A673 (cell line): ENCODE measurements around the gene ORAI2. TPM values are rescaled to one million over a fixed set of nuclear protein-coding genes. Genes with fewer than 3 reads are reported as not detected.
"Not testable (repeated sequence)": the region's sequence is repeated elsewhere in the genome, so short reads cannot be mapped to it uniquely, and the experiment has no call there.

Source experiments
- BruUV-seq: library from RNA; stranded (reverse); fragments of 400-500 nt; replicated peaks from 2 replicates; lab custom pipeline; 2021; lab: Mats Ljungman, UMichigan
- CTCF ChIA-PET: fragments of 300-600 bp; sonication (Branson Sonifier 250); formaldehyde crosslinking; loops from one replicate; lab custom pipeline; 2022; ENCODE audit warnings: antibody characterized with exemption; lab: Charles Lee
- POLR2A ChIA-PET: fragments of 300-600 bp; sonication (Branson Sonifier 250); formaldehyde crosslinking; loops from one replicate; lab custom pipeline; 2022; ENCODE audit warnings: antibody characterized with exemption; ENCODE audit not compliant: low non-redundant PET; lab: Charles Lee
- DNase-seq: peaks from one replicate; pipeline ENCODE4 v3.0.0-alpha.2; 2015; ENCODE audit warnings: low spot score
- H3K27ac ChIP-seq: fragments of 200-600 bp; sonication (generic); 2 replicates; pipeline ENCODE4 v1.5.1; 2016; ENCODE audit warnings: mixed run types, low read depth, mild to moderate bottlenecking, mixed read lengths, antibody characterized with exemption, low read length; ENCODE audit not compliant: poor library complexity, severe bottlenecking
- H3K27me3 ChIP-seq: fragments of 200-600 bp; sonication (generic); replicated peaks from 2 replicates; pipeline ENCODE4 v1.6.1; 2017; ENCODE audit warnings: mixed run types, low read depth, mild to moderate bottlenecking, mixed read lengths, antibody characterized with exemption, low read length; ENCODE audit not compliant: insufficient read depth, poor library complexity
- H3K36me3 ChIP-seq: fragments of 200-600 bp; sonication (generic); 2 replicates; pipeline ENCODE4 v1.6.1; 2016; ENCODE audit warnings: mixed run types, mild to moderate bottlenecking, mixed read lengths, antibody characterized with exemption, low read length; ENCODE audit not compliant: insufficient read depth, poor library complexity, severe bottlenecking
- H3K4me1 ChIP-seq: fragments of 200-600 bp; sonication (generic); 2 replicates; pipeline ENCODE4 v1.6.1; 2017; ENCODE audit warnings: mixed run types, mild to moderate bottlenecking, mixed read lengths, antibody characterized with exemption, low read length; ENCODE audit not compliant: insufficient read depth, poor library complexity, severe bottlenecking
- H3K4me3 ChIP-seq: fragments of 200-600 bp; sonication (generic); 2 replicates; pipeline ENCODE4 v1.5.1; 2016; ENCODE audit warnings: low read depth, mixed run types, mild to moderate bottlenecking, mixed read lengths, low read length; ENCODE audit not compliant: poor library complexity, severe bottlenecking
- H3K9me3 ChIP-seq: fragments of 200-600 bp; sonication (generic); 2 replicates; pipeline ENCODE4 v1.6.1; 2016; ENCODE audit warnings: mixed run types, low read depth, mild to moderate bottlenecking, mixed read lengths, antibody characterized with exemption, low read length; ENCODE audit not compliant: poor library complexity, severe bottlenecking
- EZH2 ChIP-seq: fragments of 200-600 bp; sonication (generic); IDR thresholded peaks from 2 replicates; pipeline ENCODE4 v1.6.1; 2017; ENCODE audit warnings: borderline replicate concordance, low read depth, mild to moderate bottlenecking, mixed read lengths, antibody characterized with exemption, low read length; ENCODE audit not compliant: poor library complexity, severe bottlenecking
- intact Hi-C: fragments of 100-400 bp; cut with micrococcal nuclease; formaldehyde crosslinking; loops from one replicate; pipeline ENCODE4 v1.10.0; 2022; ENCODE audit not compliant: unreplicated experiment
- total RNA-seq: library from RNA; stranded (reverse); gene quantifications from 2 replicates; pipeline ENCODE4 v1.2.3, GENCODE V29; 2021
- TF ChIP-seq, protein P1 (sequence below): fragments of 300-800, 200-600 bp; sonication (generic); conservative IDR thresholded peaks from 2 replicates; pipeline ENCODE4 v1.5.1; 2017; ENCODE audit warnings: low read depth, mild to moderate bottlenecking, antibody characterized with exemption, low read length, moderate library complexity, mixed read lengths

The ORAI2 gene
- total RNA-seq, 1 experiment from 2014 or later = 35.2 TPM

- intact Hi-C loops = no loop called here
- Histone ChIP-seq H3K4me3 (no peak overlapping the region), H3K27me3 (no peaks in the 10 kb centered on the region), H3K36me3 (peaks cover 90% of the 10 kb centered on the region), H3K9me3 (no peaks in the 10 kb centered on the region), H3K4me1 (no peaks in the 10 kb centered on the region), H3K27ac (no peak overlapping the region)
- BruUV-seq = no TSS peak
- peak; percentile 57 for DNase-seq
- POLR2A ChIA-PET = interaction anchor here (0.7 kb wide), 1 partner anchor 1036 kb away, joined by 4 read pairs; no protein-coding TSS in a partner anchor
- CTCF ChIA-PET = interaction anchor here (0.7 kb wide), 2 partner anchors 115 to 117 kb away, joined by 3 to 6 read pairs; no protein-coding TSS in a partner anchor
- TF ChIP-seq, protein P1, sequence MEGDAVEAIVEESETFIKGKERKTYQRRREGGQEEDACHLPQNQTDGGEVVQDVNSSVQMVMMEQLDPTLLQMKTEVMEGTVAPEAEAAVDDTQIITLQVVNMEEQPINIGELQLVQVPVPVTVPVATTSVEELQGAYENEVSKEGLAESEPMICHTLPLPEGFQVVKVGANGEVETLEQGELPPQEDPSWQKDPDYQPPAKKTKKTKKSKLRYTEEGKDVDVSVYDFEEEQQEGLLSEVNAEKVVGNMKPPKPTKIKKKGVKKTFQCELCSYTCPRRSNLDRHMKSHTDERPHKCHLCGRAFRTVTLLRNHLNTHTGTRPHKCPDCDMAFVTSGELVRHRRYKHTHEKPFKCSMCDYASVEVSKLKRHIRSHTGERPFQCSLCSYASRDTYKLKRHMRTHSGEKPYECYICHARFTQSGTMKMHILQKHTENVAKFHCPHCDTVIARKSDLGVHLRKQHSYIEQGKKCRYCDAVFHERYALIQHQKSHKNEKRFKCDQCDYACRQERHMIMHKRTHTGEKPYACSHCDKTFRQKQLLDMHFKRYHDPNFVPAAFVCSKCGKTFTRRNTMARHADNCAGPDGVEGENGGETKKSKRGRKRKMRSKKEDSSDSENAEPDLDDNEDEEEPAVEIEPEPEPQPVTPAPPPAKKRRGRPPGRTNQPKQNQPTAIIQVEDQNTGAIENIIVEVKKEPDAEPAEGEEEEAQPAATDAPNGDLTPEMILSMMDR = peak; percentile 60
- no peak for TF ChIP-seq EZH2
Measured at GRCh38 chr7:102404005-102404861, 29.1 kb upstream of the ORAI2 start.

- H3K27me3 ChIP-seq, H3K4me3 ChIP-seq, BruUV-seq, intact Hi-C loops, H3K27ac ChIP-seq, DNase-seq, H3K4me1 ChIP-seq, H3K9me3 ChIP-seq: not testable (repeated sequence)
- H3K36me3 ChIP-seq = peaks cover 91% of the 10 kb centered on the region
- CTCF ChIA-PET = interaction anchor here (0.7 kb wide), 2 partner anchors 116 to 118 kb away, joined by 3 to 6 read pairs; no protein-coding TSS in a partner anchor
- POLR2A ChIA-PET = interaction anchor here (0.7 kb wide), 1 partner anchor 1037 kb away, joined by 4 read pairs; no protein-coding TSS in a partner anchor
Measured at GRCh38 chr7:102404862-102405188, 28.6 kb upstream of the ORAI2 start.

DNA sequence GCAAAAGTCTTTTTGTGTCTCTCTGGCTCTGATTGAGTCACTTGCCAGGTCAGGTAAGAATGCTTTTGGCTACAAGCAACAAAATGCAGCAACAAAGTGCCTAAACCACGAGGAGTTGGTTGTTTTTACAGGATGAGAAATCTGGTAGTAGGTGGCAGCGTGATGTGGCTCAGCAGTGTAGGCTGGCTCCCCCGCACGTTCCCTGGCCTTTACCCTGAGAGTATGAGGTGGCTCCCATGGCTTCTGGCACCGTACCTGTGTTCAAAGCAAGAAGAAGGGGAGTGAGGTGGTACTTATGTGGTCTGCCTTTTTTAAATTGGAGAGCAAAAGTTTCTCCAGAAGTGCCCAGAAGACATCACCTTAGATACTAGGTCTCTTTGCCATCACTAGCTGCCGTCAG lies 25.5 kb upstream of the ORAI2 start:
- no peak for DNase-seq
- intact Hi-C loops = no loop called here
- Histone ChIP-seq H3K27me3 (no peaks in the 10 kb centered on the region), H3K4me3 (no peak overlapping the region), H3K9me3 (no peaks in the 10 kb centered on the region), H3K27ac (no peak overlapping the region), H3K4me1 (no peaks in the 10 kb centered on the region), H3K36me3 (peaks cover 96% of the 10 kb centered on the region)
- ChIA-PET POLR2A (no interaction called here), CTCF (no interaction called here)
- no TSS peak for BruUV-seq
- TF ChIP-seq, protein P1 = no peak
- no peak for TF ChIP-seq EZH2

DNA sequence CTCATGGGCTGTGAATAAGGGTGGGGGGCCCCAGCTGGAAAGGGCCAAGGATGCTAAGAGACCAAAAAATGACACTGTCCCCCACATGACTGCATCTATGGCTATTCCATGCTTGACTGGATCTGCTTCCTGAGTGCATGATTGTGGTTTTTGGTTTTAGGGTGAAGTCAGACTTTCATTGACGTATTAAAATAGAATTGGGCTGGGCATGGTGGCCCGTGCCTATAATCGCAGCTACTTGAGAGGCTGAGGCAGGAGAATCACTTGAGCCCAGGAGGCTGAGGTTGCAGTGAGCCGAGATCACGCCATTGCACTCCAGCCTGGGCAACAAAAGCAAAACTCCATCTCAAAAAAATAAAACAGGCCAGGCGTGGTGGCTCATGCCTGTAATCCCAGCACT lies 24.8 kb upstream of the ORAI2 start:
- BruUV-seq, DNase-seq, H3K27me3 ChIP-seq, H3K27ac ChIP-seq, H3K9me3 ChIP-seq, intact Hi-C loops, H3K4me3 ChIP-seq, POLR2A ChIA-PET, H3K4me1 ChIP-seq, CTCF ChIA-PET: not testable (repeated sequence)
- H3K36me3 ChIP-seq = peaks cover 95% of the 10 kb centered on the region
